Measurements from ENCODE around the gene GBX2.
A peak's percentile ranks its signal among the peaks of the same experiment; 100 is the strongest.

The GBX2 gene

DNA sequence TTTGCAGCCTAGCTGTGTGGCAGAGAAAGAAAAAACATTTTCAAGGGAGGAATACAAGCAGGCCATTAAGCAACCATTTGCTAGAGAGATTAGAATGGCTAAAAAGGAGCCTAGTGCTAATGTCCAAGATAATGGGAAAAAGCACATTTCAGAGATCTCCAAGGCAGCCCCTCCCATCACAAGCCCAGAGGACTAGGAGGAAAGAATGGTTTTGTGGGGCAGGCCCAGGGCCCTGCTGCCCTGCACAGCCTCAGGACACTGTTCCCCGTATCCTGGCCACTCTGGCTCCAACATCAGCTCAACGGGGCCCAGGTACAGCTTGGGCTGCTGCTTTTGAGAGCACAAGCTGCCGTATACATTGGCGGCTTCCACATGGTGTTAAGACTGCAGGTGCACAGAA is 16.5 kb upstream of the GBX2 start:
- no peak for DNase-seq

DNA sequence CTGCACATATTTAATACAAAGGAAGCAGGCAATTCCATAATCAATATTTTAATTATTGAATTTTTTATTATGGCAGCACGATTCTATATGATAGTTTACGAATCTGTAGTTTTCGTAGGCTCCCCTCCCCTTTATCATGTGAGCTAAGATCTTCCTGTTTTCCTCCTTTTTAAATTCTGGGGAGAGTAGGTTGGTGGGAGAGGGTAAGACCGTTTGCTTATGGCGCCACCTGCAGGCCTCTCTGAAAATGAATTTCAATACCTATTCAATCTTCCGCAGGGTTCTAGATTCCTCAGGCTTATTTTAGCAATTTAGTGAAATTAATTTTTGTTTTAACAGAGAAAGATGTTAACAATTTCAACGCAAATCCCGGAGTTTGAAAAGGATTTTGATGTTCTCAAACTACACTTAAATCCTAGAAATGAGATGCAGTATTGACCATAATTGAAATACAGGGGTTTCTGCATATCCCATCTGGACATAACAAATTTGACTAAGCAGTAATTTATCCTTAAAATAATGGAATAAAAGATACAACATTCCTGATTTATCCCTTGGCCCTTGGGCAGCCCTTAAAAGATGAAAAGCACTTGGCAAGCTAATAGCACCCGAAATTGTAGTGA is 12.8 kb upstream of the GBX2 start:
- DNase-seq, result peak in 7 of 56 donors; percentile 8 to 55 (median 19)

DNA sequence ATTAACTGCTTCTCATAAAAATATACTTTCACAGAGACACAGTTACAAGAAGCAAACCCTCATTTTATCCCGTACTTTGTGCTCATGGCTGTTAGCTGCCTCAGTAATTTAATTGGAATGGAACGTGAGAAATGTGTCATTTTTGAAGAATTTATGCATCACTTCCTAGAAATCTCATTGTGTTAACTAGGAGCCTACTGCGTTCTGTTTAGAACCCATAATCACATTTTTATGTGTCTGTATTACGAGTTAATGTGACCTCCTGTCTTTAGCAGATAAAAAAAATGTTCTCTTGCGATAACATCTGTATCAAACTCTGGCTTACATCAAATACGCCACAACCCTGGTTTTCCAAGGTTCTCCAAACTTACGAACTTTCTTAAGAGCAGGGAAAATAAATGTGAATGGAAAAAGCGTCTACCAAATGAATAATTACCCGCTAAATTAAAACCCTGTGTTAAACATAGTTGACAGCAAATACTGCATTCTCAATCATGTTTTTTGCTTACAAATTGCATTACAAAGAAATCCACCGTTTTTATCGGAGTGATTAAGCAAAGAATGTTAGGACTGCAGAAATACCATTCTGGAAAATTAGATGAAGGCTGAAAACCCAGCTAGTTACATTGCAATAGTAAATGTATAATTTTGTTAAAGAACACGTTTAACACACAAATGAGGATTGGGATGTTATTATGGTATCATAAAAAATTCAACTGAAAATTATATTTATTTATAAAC is 12.1 kb upstream of the GBX2 start:
- no peak for DNase-seq

DNA sequence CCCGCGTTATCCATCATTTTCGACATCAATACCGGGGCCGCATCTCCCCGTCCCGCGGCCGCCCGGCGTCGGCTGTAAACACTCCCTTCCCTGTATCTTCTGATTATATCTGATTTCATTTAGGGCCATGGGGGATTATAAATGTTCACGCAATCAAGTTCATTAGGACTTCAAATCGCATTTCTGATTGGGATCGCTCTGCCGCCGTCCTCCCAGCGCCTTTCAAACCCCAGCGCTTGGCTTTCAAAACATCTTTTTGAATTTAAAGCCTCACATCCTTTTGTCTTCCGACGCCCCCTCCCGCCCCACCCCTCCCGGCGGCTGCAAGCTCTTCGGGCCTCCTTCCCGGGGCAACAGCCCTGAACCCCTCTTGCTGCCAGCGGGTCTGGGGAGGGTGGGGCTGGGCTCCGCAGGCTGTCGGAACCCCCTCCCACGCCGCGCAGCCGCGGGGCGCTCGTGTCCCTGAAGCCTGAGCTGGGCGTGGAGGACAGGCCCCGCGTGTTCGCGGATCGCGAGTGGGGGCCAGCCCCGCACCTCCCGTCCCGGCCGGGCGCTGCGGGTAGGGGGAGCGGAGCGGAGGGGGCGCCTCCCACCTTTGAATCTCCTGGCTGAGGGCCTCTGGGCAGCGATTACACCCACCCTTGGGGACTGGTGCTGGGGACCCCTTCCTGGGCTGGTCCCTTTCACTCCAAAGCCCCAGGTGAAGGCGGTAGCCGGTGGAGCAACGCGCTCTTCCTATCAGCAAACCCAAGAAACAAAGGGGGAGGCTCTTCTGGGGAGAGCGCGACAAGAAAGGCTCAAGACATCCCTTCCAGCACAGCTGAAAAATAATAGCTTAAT is 11.3 kb upstream of the GBX2 start:
- no peak for DNase-seq

GRCh38 chr2:236178890-236179235 is 10.7 kb upstream of the GBX2 start:
- no peak for DNase-seq

GRCh38 chr2:236177967-236178889 is 10.0 kb upstream of the GBX2 start:
- peak in 18 of 56 donors; percentile 6 to 66 (median 14) for DNase-seq

GRCh38 chr2:236177604-236177966 is 9.4 kb upstream of the GBX2 start:
- no peak for DNase-seq

DNA sequence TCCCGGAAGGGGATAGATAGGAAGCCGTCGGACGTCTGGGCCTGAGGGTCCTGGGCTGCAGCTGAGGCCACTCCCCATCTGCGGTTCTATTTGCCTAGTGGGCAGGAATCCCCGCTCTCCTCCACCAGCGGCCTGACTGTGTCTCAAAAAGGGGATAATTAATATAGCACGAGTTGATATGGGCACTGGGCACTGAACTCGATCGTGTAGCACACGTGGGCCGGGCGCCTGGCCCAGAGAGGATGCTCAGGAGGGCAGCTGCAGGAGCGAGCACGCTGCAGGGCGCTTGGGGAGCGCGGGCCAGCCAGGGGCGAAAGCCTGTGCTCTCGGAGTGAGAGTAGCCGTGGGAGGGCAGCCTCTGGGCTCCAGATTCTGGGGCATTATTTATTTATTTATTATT is 8.8 kb upstream of the GBX2 start:
- no peak for DNase-seq

DNA sequence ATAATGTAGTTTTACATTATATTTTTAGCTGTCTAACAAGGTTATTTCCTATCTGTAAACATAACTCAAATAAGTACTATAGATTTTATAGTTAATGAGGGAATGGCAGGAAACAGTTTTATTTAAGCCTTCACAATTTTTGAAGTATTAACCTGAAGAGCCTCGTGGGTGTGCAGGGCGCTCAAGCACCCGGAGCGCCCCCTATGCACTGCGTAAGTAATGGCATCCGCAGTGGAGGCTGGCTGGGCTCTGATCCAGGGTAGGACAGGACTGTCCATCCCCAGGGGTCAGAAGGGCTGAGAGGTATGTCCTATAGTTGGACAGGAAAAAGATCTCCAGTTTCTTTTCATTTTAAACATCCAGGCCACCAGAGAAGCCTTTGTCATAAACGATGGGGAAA is 8.2 kb upstream of the GBX2 start:
- no peak for DNase-seq

DNA sequence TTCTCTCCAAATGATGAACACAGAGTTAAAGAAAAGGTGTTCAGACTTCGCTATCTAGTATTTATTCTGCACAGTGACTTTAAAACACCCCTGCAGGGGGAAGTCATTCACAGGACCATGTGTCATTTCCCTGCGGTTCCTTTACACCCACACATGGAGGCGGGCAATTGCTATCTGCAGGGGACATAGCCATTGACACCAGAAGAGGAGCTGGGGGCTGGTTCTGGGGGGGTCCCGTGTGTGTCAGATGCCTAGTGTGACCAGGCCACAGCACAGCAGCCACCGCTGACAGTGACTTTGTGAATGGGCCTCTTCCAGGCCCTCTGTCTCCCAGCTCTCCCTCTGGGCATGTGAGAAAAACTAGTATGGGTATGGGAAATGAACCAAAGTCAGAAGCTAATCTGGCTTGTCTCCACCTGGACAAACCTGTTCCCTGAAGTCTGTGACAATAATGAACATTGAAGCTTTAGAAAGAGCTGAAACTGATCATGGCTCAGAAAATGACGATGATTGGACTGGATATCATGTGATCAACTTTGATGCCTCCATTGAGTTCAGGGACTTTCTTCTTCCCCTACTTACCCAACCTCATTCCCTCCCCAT is 7.5 kb upstream of the GBX2 start:
- DNase-seq, result no peak

- no peak for DNase-seq
Measured at GRCh38 chr2:236173729-236174607, 5.8 kb upstream of the GBX2 start.

GRCh38 chr2:236173036-236173728 is 5.0 kb upstream of the GBX2 start:
- DNase-seq, result no peak

DNA sequence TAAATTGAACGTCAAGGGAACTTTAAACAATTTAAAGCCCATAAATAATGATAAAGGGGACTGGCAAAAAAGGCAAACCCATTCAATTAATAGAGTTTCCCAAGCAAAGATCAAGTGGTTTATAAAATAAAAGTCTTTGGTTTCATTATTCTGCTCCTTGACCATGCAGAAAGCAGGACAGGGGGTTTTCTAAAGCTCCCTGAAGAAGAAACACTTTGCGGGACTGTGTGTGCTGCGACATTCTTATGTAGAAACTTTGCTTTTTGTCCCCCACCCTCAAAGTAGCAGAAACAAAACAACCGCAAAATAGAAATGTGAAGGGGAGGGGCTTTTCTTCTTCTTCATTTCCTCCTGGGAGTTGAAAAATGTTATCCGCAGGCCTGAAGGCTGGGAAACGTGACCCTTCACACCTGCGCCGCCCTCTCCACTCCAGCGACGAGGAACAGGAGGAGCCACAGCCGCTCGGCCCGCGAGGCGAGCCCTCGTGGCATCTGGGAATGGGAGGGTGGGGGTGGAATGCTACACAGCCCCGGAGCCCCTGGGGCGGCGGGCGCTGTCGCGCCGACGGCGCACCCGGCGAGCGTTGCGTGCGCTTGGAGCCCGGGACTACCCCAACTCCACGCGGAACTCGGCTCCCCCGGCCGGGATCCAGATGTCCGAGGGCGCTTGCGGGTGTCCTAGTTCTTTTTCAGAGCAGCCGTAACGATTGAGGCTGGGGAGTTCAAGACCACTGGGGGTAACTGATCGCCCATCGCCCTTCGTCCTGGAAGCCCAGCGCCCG is 4.3 kb upstream of the GBX2 start:
- DNase-seq, result no peak

- DNase-seq, result no peak
Measured at GRCh38 chr2:236171680-236172254, 3.6 kb upstream of the GBX2 start.

- no peak for DNase-seq
Measured at GRCh38 chr2:236171181-236171679, 3.0 kb upstream of the GBX2 start.

DNA sequence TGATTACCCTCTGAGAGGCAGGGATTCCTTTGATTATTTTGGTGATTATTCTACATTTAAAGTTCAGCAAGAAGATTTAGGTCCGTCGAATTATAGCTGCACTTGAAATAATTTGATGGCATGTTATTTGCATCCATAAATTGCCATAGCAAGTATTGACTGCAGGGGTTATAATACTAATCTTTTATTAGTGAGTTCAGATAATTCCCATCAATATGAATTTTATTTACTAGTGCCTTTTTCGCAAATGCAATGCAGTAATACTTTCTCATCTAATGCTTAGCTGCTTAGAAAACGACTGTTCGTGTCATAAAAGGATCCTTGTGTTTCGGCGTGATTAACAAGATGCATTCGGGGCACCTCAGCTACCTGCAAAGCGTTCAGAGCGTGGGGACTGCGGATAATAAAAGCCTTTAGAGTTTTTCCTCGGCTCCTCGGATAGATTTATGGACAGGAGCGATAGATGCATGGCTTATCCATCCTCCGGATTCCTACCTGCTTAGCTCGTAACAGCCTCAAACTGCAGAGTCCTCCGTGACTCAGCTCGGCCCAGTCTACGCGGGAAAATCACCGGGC is 2.5 kb upstream of the GBX2 start:
- DNase-seq, result no peak
